K562 (cell line): ENCODE measurements around the gene RAP2B. TPM values are rescaled to one million over a fixed set of nuclear protein-coding genes. Genes with fewer than 3 reads are reported as not detected.
A peak's percentile ranks its signal among the peaks of the same experiment; 100 is the strongest.

ENCODE experiments used
- ARID1B ChIP-seq: fragments of 450-650 bp; IDR thresholded peaks from 2 replicates; pipeline ENCODE4 v1.6.1; 2016; ENCODE audit warnings: antibody characterized with exemption, mild to moderate bottlenecking, inconsistent platforms
- BCL6 ChIP-seq: fragments of 250-450 bp; sonication (Bioruptor Pico); IDR thresholded peaks from 2 replicates; pipeline ENCODE4 v1.4.0; 2020
- CBFA2T2 ChIP-seq: fragments of 450-650 bp; conservative IDR thresholded peaks from 2 replicates; pipeline ENCODE4 v1.6.1; 2017; ENCODE audit warnings: mild to moderate bottlenecking
- CHD2 ChIP-seq: IDR thresholded peaks from 2 replicates; pipeline ENCODE4 v1.6.1; 2011; ENCODE audit warnings: low read depth, low read length
- EP300 ChIP-seq: IDR thresholded peaks from 2 replicates; pipeline ENCODE4 v1.6.1; 2012; ENCODE audit warnings: low read length, improper control_type of control experiment
- EZH2 ChIP-seq: IDR thresholded peaks from 2 replicates; pipeline ENCODE4 v1.6.1; 2012; ENCODE audit warnings: low read depth, mild to moderate bottlenecking, inconsistent platforms, low read length, borderline replicate concordance
- FOXJ2 ChIP-seq: fragments of 200-800 bp; sonication (Bioruptor generic); IDR thresholded peaks from 2 replicates; pipeline ENCODE4 v1.6.1; 2016; ENCODE audit warnings: missing genetic modification characterization, missing compliant biosample characterization
- FOXK2 ChIP-seq, 2 experiments: fragments of 450-650 bp; IDR thresholded peaks in 1 of 2; conservative IDR thresholded peaks in 1 of 2; 2 replicates each; pipeline ENCODE4 v1.6.1; 2016; ENCODE audit warnings: low read depth in 2 of 2, mild to moderate bottlenecking in 1 of 2
- HNRNPH1 ChIP-seq: fragments of 200-400 bp; formaldehyde crosslinking; optimal IDR thresholded peaks from 2 replicates; pipeline ENCODE3; 2017; ENCODE audit warnings: low read depth, mild to moderate bottlenecking, low read length, moderate library complexity
- JUND ChIP-seq, 2 experiments: IDR thresholded peaks; 2 replicates in 1 of 2; 3 replicates in 1 of 2; pipeline ENCODE4 v1.6.1; 2011; ENCODE audit warnings: borderline replicate concordance in 2 of 2, low read depth in 2 of 2, low read length in 2 of 2, improper control_type of control experiment in 1 of 2, missing biosample characterization in 1 of 2, missing genetic modification characterization in 1 of 2, missing genetic modification reagents in 1 of 2
- MAFF ChIP-seq: IDR thresholded peaks from 2 replicates; pipeline ENCODE4 v1.6.1; 2012; ENCODE audit warnings: low read length, improper control_type of control experiment
- MAFG ChIP-seq: fragments of 450-650 bp; conservative IDR thresholded peaks from 2 replicates; pipeline ENCODE4 v1.6.1; 2016; ENCODE audit warnings: missing genetic modification characterization, missing compliant biosample characterization
- MYBL2 ChIP-seq, 2 experiments: fragments of 450-650 bp in 1 of 2; sonication (generic) in 1 of 2; formaldehyde crosslinking in 1 of 2; IDR thresholded peaks; 2 replicates each; pipeline versions ENCODE4 v1.6.1 to v1.8.1; 2017 to 2022; ENCODE audit warnings: borderline replicate concordance in 1 of 2, inconsistent platforms in 1 of 2, low read depth in 1 of 2, mild to moderate bottlenecking in 1 of 2, missing genetic modification reagents in 1 of 2, moderate library complexity in 1 of 2
- NCOR1 ChIP-seq: fragments of 450-650 bp; IDR thresholded peaks from 2 replicates; pipeline ENCODE4 v1.6.1; 2016; ENCODE audit warnings: mild to moderate bottlenecking, moderate library complexity
- NEUROD1 ChIP-seq: fragments of 150-350 bp; IDR thresholded peaks from 2 replicates; pipeline ENCODE4 v1.6.1; 2014; ENCODE audit warnings: borderline replicate concordance, low read length, low read depth; ENCODE audit not compliant: partially characterized antibody
- NFE2 ChIP-seq: IDR thresholded peaks from 2 replicates; pipeline ENCODE4 v1.6.1; 2014; ENCODE audit warnings: antibody characterized with exemption, low read depth
- NFIX ChIP-seq: fragments of 250-450 bp; sonication (Bioruptor Pico); IDR thresholded peaks from 2 replicates; pipeline ENCODE4 v1.4.0; 2020; ENCODE audit warnings: low read depth, mild to moderate bottlenecking, moderate library complexity
- NFXL1 ChIP-seq: fragments of 450-650 bp; formaldehyde crosslinking; IDR thresholded peaks from 2 replicates; pipeline ENCODE4 v1.4.0; 2021; ENCODE audit warnings: mild to moderate bottlenecking
- NR3C1 ChIP-seq: sonication (generic); formaldehyde crosslinking; IDR thresholded peaks from 2 replicates; pipeline ENCODE4 v1.8.1; 2022; ENCODE audit warnings: missing genetic modification reagents
- PURB ChIP-seq: sonication (generic); formaldehyde crosslinking; IDR thresholded peaks from 2 replicates; pipeline ENCODE4 v1.9.0; 2021; ENCODE audit warnings: low read depth, mild to moderate bottlenecking, missing genetic modification reagents
- RNF2 ChIP-seq: sonication (generic); IDR thresholded peaks from 2 replicates; pipeline ENCODE4 v1.6.1; 2016
- SAFB ChIP-seq: fragments of 200-400 bp; formaldehyde crosslinking; IDR thresholded peaks from 2 replicates; pipeline ENCODE4 v1.6.1; 2017; ENCODE audit warnings: low read depth, low read length, borderline replicate concordance
- SETDB1 ChIP-seq: IDR thresholded peaks from one replicate; pipeline ENCODE4 v1.6.1; 2012; ENCODE audit warnings: low read length, control low read depth, inconsistent platforms
- SMARCB1 ChIP-seq: IDR thresholded peaks from 2 replicates; pipeline ENCODE4 v1.6.1; 2011; ENCODE audit warnings: improper control_type of control experiment, low read depth; ENCODE audit not compliant: insufficient read length
- SOX6 ChIP-seq: fragments of 450-650 bp; IDR thresholded peaks from 2 replicates; pipeline ENCODE4 v1.6.1; 2014; ENCODE audit warnings: mild to moderate bottlenecking
- TGIF2 ChIP-seq: sonication (generic); formaldehyde crosslinking; IDR thresholded peaks from 2 replicates; pipeline ENCODE4 v1.8.1; 2022; ENCODE audit warnings: mild to moderate bottlenecking, missing genetic modification reagents, moderate library complexity
- ZC3H8 ChIP-seq: fragments of 450-650 bp; IDR thresholded peaks from 2 replicates; pipeline ENCODE4 v1.6.1; 2017
- ZNF175 ChIP-seq: fragments of 200-800 bp; sonication (Bioruptor generic); IDR thresholded peaks from 2 replicates; pipeline ENCODE4 v1.6.1; 2016; ENCODE audit warnings: low read depth, mild to moderate bottlenecking, missing genetic modification characterization, missing compliant biosample characterization
- ZNF311 ChIP-seq: fragments of 250-450 bp; sonication (Bioruptor Pico); IDR thresholded peaks from 2 replicates; pipeline ENCODE4 v1.4.0; 2020; ENCODE audit warnings: mild to moderate bottlenecking, moderate library complexity
- ZNF589 ChIP-seq: fragments of 200-800 bp; sonication (Bioruptor generic); IDR thresholded peaks from 2 replicates; pipeline ENCODE4 v1.6.1; 2016; ENCODE audit warnings: low read depth, missing genetic modification characterization, missing compliant biosample characterization
- polyA plus RNA-seq, 8 experiments: library from polyadenylated mRNA; depleted of rRNA in 4 of 8; stranded (reverse) in 5 of 8; unstranded in 3 of 8; fragments of >200 nt; fragmentation: Nextera tagmentation in 2 of 8; fragmentation: Illumina TruSeq in 1 of 8; extraction: Ambion mirVana in 2 of 8; extraction: Trizol in 1 of 8; gene quantifications; 2 replicates each; pipeline versions ENCODE4 v1.2.1 to v1.2.3, GENCODE V29; 2011 to 2014; ENCODE audit warnings: inconsistent platforms in 1 of 8, missing spikeins in 1 of 8
- total RNA-seq, 7 experiments: library from RNA; depleted of rRNA in 6 of 7; stranded (reverse); fragments of >200 nt in 6 of 7; fragmentation: Illumina TruSeq in 2 of 7; extraction: Trizol in 2 of 7; gene quantifications; 2 replicates each; pipeline versions ENCODE4 v1.2.1 to v1.2.3, GENCODE V29; 2011 to 2021; ENCODE audit warnings: low replicate concordance in 1 of 7

RAP2B gene
- total and polyA plus RNA-seq, 9 of the 15 experiments (the other 6 are each of a cell fraction or from before 2014, with no cell fraction given): 9.4 to 31.2 (median 15.8) TPM

- 0 out of 2 replicates have a peak, but pooled peaks have one; percentile 10 for TF ChIP-seq JUND (IDR thresholded peaks at IDR 0.05; ENCODE audit: borderline replicate concordance, low read depth, low read length)
- TF ChIP-seq JUND (tag; IDR thresholded peaks at IDR 0.05; ENCODE audit: borderline replicate concordance, low read depth, low read length): peak; percentile 60; the same call in 1 of the 3 replicates
- no peak for TF ChIP-seq HNRNPH1
- TF ChIP-seq SMARCB1: no peak
- no peak for TF ChIP-seq CBFA2T2
- TF ChIP-seq FOXK2 (conservative IDR thresholded peaks at IDR 0.05 in 1 of 2, IDR thresholded peaks at IDR 0.05 in 1 of 2; ENCODE audit: low read depth in 2 of 2): peak; percentile 24 to 45; a peak in 1 of 4 replicates
- TF ChIP-seq NR3C1 (CRISPR knock-in tag): no peak
- no peak for TF ChIP-seq ZNF175 (CRISPR knock-in tag)
- TF ChIP-seq BCL6 (CRISPR knock-in tag): no peak
- TF ChIP-seq ZNF589 (CRISPR knock-in tag): 0 out of 2 replicates have a peak, but pooled peaks have one; percentile 22
- TF ChIP-seq MYBL2 (IDR thresholded peaks at IDR 0.05; ENCODE audit: low read depth): no peak
- no peak for TF ChIP-seq MYBL2 (CRISPR knock-in tag; IDR thresholded peaks at IDR 0.05; ENCODE audit: borderline replicate concordance)
- TF ChIP-seq MAFG: peak; percentile 50
- no peak for TF ChIP-seq NEUROD1
- no peak for TF ChIP-seq TGIF2 (CRISPR knock-in tag)
- no peak for TF ChIP-seq ZNF311
- TF ChIP-seq EP300: peak; percentile 13; the same call in 1 of the 2 replicates
- TF ChIP-seq SOX6: peak; percentile 18; the same call in 1 of the 2 replicates
- no peak for TF ChIP-seq SAFB
- no peak for TF ChIP-seq SETDB1
- no peak for TF ChIP-seq ZC3H8
- no peak for TF ChIP-seq NCOR1
- TF ChIP-seq NFXL1: no peak
- no peak for TF ChIP-seq FOXJ2 (tag)
- TF ChIP-seq ARID1B: peak; percentile 47
- no peak for TF ChIP-seq NFIX
- peak; percentile 23; the same call in 1 of the 2 replicates for TF ChIP-seq MAFF
- TF ChIP-seq EZH2: no peak
- TF ChIP-seq RNF2: no peak
- TF ChIP-seq NFE2: peak; percentile 48
- TF ChIP-seq PURB: no peak
- no peak for TF ChIP-seq CHD2
Measured at GRCh38 chr3:153138276-153139210, 23.5 kb upstream of the RAP2B start (continued).
